Trophoblast cell (in vitro differentiated cells and primary cell): ENCODE data around the gene PAQR6.

ENCODE experiments used
- DNase-seq, 2 donors: peaks; one replicate each; pipeline ENCODE4 v3.0.0-alpha.2; 2016
- H2AFZ ChIP-seq: 2 replicates; pipeline ENCODE4 v1.6.1; 2013; ENCODE audit warnings: low read length, moderate library complexity, mild to moderate bottlenecking; ENCODE audit not compliant: insufficient read depth, poor library complexity
- H2AK5ac ChIP-seq: 2 replicates; pipeline ENCODE4 v1.6.1; 2013; ENCODE audit warnings: mild to moderate bottlenecking, low read length
- H2BK120ac ChIP-seq: 2 replicates; pipeline ENCODE4 v1.6.1; 2013; ENCODE audit warnings: low read length, mild to moderate bottlenecking, moderate library complexity; ENCODE audit not compliant: insufficient read depth, poor library complexity
- H2BK12ac ChIP-seq: 2 replicates; pipeline ENCODE4 v1.6.1; 2013; ENCODE audit warnings: mild to moderate bottlenecking, low read length, moderate library complexity
- H2BK5ac ChIP-seq: 2 replicates; pipeline ENCODE4 v1.6.1; 2013; ENCODE audit warnings: low read length, low read depth, moderate library complexity, mild to moderate bottlenecking; ENCODE audit not compliant: poor library complexity
- H3K14ac ChIP-seq: 2 replicates; pipeline ENCODE4 v1.6.1; 2013; ENCODE audit warnings: mild to moderate bottlenecking, low read length
- H3K18ac ChIP-seq: 2 replicates; pipeline ENCODE4 v1.6.1; 2013; ENCODE audit warnings: mild to moderate bottlenecking, low read length
- H3K23ac ChIP-seq: 2 replicates; pipeline ENCODE4 v1.6.1; 2013; ENCODE audit warnings: low read length
- H3K27ac ChIP-seq: 2 replicates; pipeline ENCODE4 v1.5.1; 2013; ENCODE audit warnings: low read depth, mild to moderate bottlenecking, inconsistent platforms, low read length, moderate library complexity
- H3K27me3 ChIP-seq: 2 replicates; pipeline ENCODE4 v1.6.1; 2013; ENCODE audit warnings: inconsistent platforms, mild to moderate bottlenecking, low read length, moderate library complexity; ENCODE audit not compliant: insufficient read depth
- H3K36me3 ChIP-seq, 2 experiments: 1 replicate in 1 of 2; 2 replicates in 1 of 2; pipeline ENCODE4 v1.6.1; 2013; ENCODE audit warnings: low read length in 2 of 2, mild to moderate bottlenecking in 2 of 2, moderate library complexity in 1 of 2; ENCODE audit not compliant: insufficient read depth in 2 of 2, control insufficient read depth in 1 of 2
- H3K4ac ChIP-seq: 2 replicates; pipeline ENCODE4 v1.6.1; 2013; ENCODE audit warnings: low read depth, mild to moderate bottlenecking, low read length, moderate library complexity
- H3K4me1 ChIP-seq, 2 experiments: 1 replicate in 1 of 2; 2 replicates in 1 of 2; pipeline ENCODE4 v1.6.1; 2013; ENCODE audit warnings: low read length in 2 of 2, mild to moderate bottlenecking in 2 of 2, moderate library complexity in 1 of 2; ENCODE audit not compliant: insufficient read depth in 2 of 2, control insufficient read depth in 1 of 2
- H3K4me2 ChIP-seq: 2 replicates; pipeline ENCODE4 v1.6.1; 2013; ENCODE audit warnings: inconsistent platforms, mild to moderate bottlenecking, low read length, moderate library complexity
- H3K4me3 ChIP-seq: 2 replicates; pipeline ENCODE4 v1.5.1; 2013; ENCODE audit warnings: mild to moderate bottlenecking, low read depth, low read length, inconsistent platforms
- H3K79me1 ChIP-seq: one replicate; pipeline ENCODE4 v1.6.1; 2013; ENCODE audit warnings: low read length
- H3K79me2 ChIP-seq: 2 replicates; pipeline ENCODE4 v1.6.1; 2013; ENCODE audit warnings: low read length, mild to moderate bottlenecking; ENCODE audit not compliant: control insufficient read depth, insufficient read depth, poor library complexity
- H3K9ac ChIP-seq: 2 replicates; pipeline ENCODE4 v1.6.1; 2013; ENCODE audit warnings: mild to moderate bottlenecking, low read length
- H3K9me3 ChIP-seq: 2 replicates; pipeline ENCODE4 v1.6.1; 2013; ENCODE audit warnings: low read depth, mild to moderate bottlenecking, control low read depth, inconsistent platforms, low read length; ENCODE audit not compliant: insufficient read depth
- H4K12ac ChIP-seq: 2 replicates; pipeline ENCODE4 v1.6.1; 2013; ENCODE audit warnings: low read depth, mild to moderate bottlenecking, low read length, moderate library complexity
- H4K8ac ChIP-seq: 2 replicates; pipeline ENCODE4 v1.6.1; 2013; ENCODE audit warnings: low read depth, mild to moderate bottlenecking, low read length, moderate library complexity
- H4K91ac ChIP-seq: one replicate; pipeline ENCODE4 v1.6.1; 2013; ENCODE audit warnings: low read depth, mild to moderate bottlenecking, low read length, moderate library complexity
- WGBS: extraction: QIAGEN DNeasy Blood & Tissue Kit; methylation state at CpG from one replicate; pipeline ENCODE4 v1.1.7; 2013; ENCODE audit warnings: missing lambda C conversion rate; ENCODE audit not compliant: insufficient read length, insufficient coverage; ENCODE audit errors: extremely low coverage; 5-methylcytosine and 5-hydroxymethylcytosine counted together

The PAQR6 gene

GRCh38 chr1:156211243-156211642 lies 36.6 kb downstream of the PAQR6 start:
- Histone ChIP-seq H3K4me2 (no peak overlapping the region), H3K79me2 (peaks cover 1% of the 10 kb centered on the region), H3K14ac (no peak overlapping the region), H2BK5ac (no peak overlapping the region), H2BK120ac (no peak overlapping the region), H2AK5ac (no peak overlapping the region), H3K9ac (no peak overlapping the region), H3K4ac (no peak overlapping the region), H2AFZ (no peak overlapping the region), H3K27me3 (no peaks in the 10 kb centered on the region), H4K12ac (no peak overlapping the region), H3K4me3 (no peak overlapping the region), H4K8ac (no peak overlapping the region), H3K9me3 (peaks cover 2% of the 10 kb centered on the region), H3K23ac (no peak overlapping the region), H4K91ac (no peak overlapping the region), H3K27ac (no peak overlapping the region), H3K79me1 (peaks cover 2% of the 10 kb centered on the region), H2BK12ac (no peak overlapping the region), H3K4me1 (peaks cover 0 to 6% of the 10 kb centered on the region in 2 experiments), H3K36me3 (peaks cover 18 to 22% of the 10 kb centered on the region in 2 experiments), H3K18ac (no peak overlapping the region)
- no peak for DNase-seq
- WGBS = no CpG with 5 or more reads among the region's 3 CpGs

GRCh38 chr1:156204686-156205085 lies 43.2 kb downstream of the PAQR6 start:
- H2AK5ac ChIP-seq = no peak overlapping the region
- H3K18ac ChIP-seq = no peak overlapping the region
- WGBS = no CpG with 5 or more reads among the region's 3 CpGs
- H4K91ac ChIP-seq = no peak overlapping the region
- no peak overlapping the region for H3K4me2 ChIP-seq
- no peaks in the 10 kb centered on the region for H3K27me3 ChIP-seq
- no peak overlapping the region for H2BK5ac ChIP-seq
- H2AFZ ChIP-seq = no peak overlapping the region
- H3K14ac ChIP-seq = no peak overlapping the region
- H4K12ac ChIP-seq = no peak overlapping the region
- H3K36me3 ChIP-seq = peaks cover 15 to 25% of the 10 kb centered on the region in 2 experiments
- no peak overlapping the region for H4K8ac ChIP-seq
- no peak overlapping the region for H2BK12ac ChIP-seq
- H3K23ac ChIP-seq = no peak overlapping the region
- no peaks in the 10 kb centered on the region for H3K4me1 ChIP-seq
- no peak overlapping the region for H3K27ac ChIP-seq
- no peaks in the 10 kb centered on the region for H3K79me2 ChIP-seq
- no peaks in the 10 kb centered on the region for H3K79me1 ChIP-seq
- H2BK120ac ChIP-seq = no peak overlapping the region
- no peaks in the 10 kb centered on the region for H3K9me3 ChIP-seq
- no peak overlapping the region for H3K4ac ChIP-seq
- H3K9ac ChIP-seq = no peak overlapping the region
- no peak for DNase-seq
- H3K4me3 ChIP-seq = no peak overlapping the region

DNA sequence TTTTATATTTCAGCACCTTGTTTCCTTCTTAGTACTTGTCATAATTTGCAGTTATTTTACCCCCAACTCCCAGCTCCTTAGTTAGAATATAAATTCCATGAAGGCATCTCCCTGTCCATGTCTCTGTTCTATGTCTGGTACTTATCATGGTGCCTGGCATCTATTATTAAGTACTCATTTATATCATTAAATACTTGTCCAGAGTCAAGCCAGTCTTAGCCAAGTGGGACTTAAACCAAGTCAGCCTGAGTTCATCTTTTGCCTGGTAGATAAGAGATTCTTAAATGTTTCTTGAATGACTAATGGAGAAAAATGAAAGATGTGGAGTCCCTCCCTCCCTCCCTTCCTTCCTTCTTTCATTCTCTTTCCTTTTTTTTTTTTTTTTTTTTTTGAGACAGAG lies 44.5 kb downstream of the PAQR6 start:
- Histone ChIP-seq H2BK5ac (no peak overlapping the region), H4K91ac (no peak overlapping the region), H3K4ac (no peak overlapping the region), H3K27ac (no peak overlapping the region), H3K14ac (no peak overlapping the region), H2BK120ac (no peak overlapping the region), H3K4me2 (no peak overlapping the region), H3K23ac (no peak overlapping the region), H3K79me2 (no peaks in the 10 kb centered on the region), H4K8ac (no peak overlapping the region), H2AK5ac (no peak overlapping the region), H3K4me1 (no peaks in the 10 kb centered on the region), H3K18ac (no peak overlapping the region), H3K27me3 (no peaks in the 10 kb centered on the region), H2AFZ (no peak overlapping the region), H3K79me1 (no peaks in the 10 kb centered on the region), H3K9me3 (no peaks in the 10 kb centered on the region), H4K12ac (no peak overlapping the region), H3K9ac (no peak overlapping the region), H2BK12ac (no peak overlapping the region), H3K36me3 (peaks cover 19 to 31% of the 10 kb centered on the region in 2 experiments), H3K4me3 (no peak overlapping the region)
- DNase-seq = peak in 1 of 2 donors; percentile 61

DNA sequence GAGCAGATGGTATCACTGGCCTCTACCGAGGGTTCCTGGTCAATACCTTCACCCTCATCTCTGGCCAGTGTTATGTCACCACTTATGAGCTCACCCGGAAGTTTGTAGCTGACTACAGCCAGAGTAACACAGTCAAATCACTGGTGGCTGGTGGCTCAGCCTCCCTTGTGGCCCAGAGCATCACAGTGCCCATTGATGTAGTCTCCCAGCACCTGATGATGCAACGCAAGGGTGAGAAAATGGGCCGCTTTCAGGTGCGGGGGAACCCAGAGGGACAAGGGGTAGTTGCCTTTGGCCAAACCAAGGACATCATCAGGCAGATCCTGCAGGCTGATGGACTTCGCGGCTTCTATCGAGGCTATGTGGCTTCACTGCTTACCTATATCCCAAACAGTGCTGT lies 47.8 kb downstream of the PAQR6 start:
- Histone ChIP-seq H3K18ac (no peak overlapping the region), H2BK12ac (no peak overlapping the region), H3K9ac (no peak overlapping the region), H4K91ac (no peak overlapping the region), H2AFZ (no peak overlapping the region), H3K27ac (no peak overlapping the region), H3K4me3 (no peak overlapping the region), H3K4me1 (no peaks in the 10 kb centered on the region), H4K12ac (no peak overlapping the region), H3K4me2 (no peak overlapping the region), H4K8ac (no peak overlapping the region), H3K14ac (no peak overlapping the region), H3K23ac (no peak overlapping the region), H3K79me2 (no peaks in the 10 kb centered on the region), H2BK5ac (no peak overlapping the region), H3K4ac (no peak overlapping the region), H3K9me3 (no peaks in the 10 kb centered on the region), H2AK5ac (no peak overlapping the region), H3K36me3 (peaks cover 17 to 22% of the 10 kb centered on the region in 2 experiments), H3K27me3 (no peaks in the 10 kb centered on the region), H3K79me1 (no peaks in the 10 kb centered on the region), H2BK120ac (no peak overlapping the region)
- no peak for DNase-seq
- no CpG with 5 or more reads among the region's 8 CpGs for WGBS
